Thymus (tissue), 11 donors: Measurements from ENCODE around the gene IDUA. TPM values are rescaled to one million over a fixed set of nuclear protein-coding genes. Genes with fewer than 3 reads are reported as not detected.

ENCODE experiments used
- DNase-seq, 9 donors: peaks; one replicate each; pipeline ENCODE4 v3.0.0-alpha.2; 2013; ENCODE audit warnings: low spot score in 9 of 9, low read depth in 6 of 9, missing footprints in 1 of 9
- H3K27ac ChIP-seq, 2 donors: one replicate each; pipeline ENCODE4 v1.5.1; 2013; ENCODE audit warnings: control low read depth in 1 of 2, low read depth in 1 of 2, low read length in 1 of 2, mild to moderate bottlenecking in 1 of 2, moderate library complexity in 1 of 2
- H3K27me3 ChIP-seq, 2 donors: one replicate each; pipeline ENCODE4 v1.5.1; 2013; ENCODE audit warnings: low read length in 1 of 2; ENCODE audit not compliant: control insufficient read depth in 2 of 2, insufficient read depth in 1 of 2
- H3K36me3 ChIP-seq, 2 donors: one replicate each; pipeline ENCODE4 v1.5.1; 2013; ENCODE audit warnings: low read length in 1 of 2, mild to moderate bottlenecking in 1 of 2, moderate library complexity in 1 of 2; ENCODE audit not compliant: control insufficient read depth in 2 of 2, insufficient read depth in 2 of 2
- H3K4me1 ChIP-seq, 2 donors: one replicate each; pipeline ENCODE4 v1.5.1; 2013; ENCODE audit warnings: low read length in 2 of 2; ENCODE audit not compliant: control insufficient read depth in 2 of 2, insufficient read depth in 2 of 2
- H3K4me3 ChIP-seq, 2 donors: one replicate each; pipeline ENCODE4 v1.5.1; 2013; ENCODE audit warnings: low read length in 2 of 2, control low read depth in 1 of 2, mild to moderate bottlenecking in 1 of 2
- H3K9me3 ChIP-seq, 2 donors: one replicate each; pipeline ENCODE4 v1.5.1; 2013; ENCODE audit warnings: low read length in 1 of 2, mild to moderate bottlenecking in 1 of 2; ENCODE audit not compliant: control insufficient read depth in 2 of 2, insufficient read depth in 1 of 2
- WGBS: extraction: QIAGEN DNeasy Blood & Tissue Kit; methylation state at CpG from one replicate; pipeline ENCODE4 v1.1.7; 2013; 5-methylcytosine and 5-hydroxymethylcytosine counted together
- polyA plus RNA-seq: library from polyadenylated mRNA; stranded (reverse); fragments of 200-250 nt; gene quantifications from one replicate; pipeline ENCODE4 v1.2.3, GENCODE V29; 2013
- total RNA-seq: library from RNA; stranded (reverse); fragments of 120-200 nt; gene quantifications from one replicate; pipeline ENCODE4 v1.2.4, GENCODE V29; 2013
- donor health status: healthy.

The IDUA gene
- total and polyA plus RNA-seq, 2 donors, result 12.6 to 27.4 TPM

GRCh38 chr4:991451-992296 is 4.8 kb downstream of the IDUA start:
- no peaks in the 10 kb centered on the region for H3K9me3 ChIP-seq
- DNase-seq, result no peak
- peaks cover 7 to 15% of the 10 kb centered on the region in 2 donors for H3K27me3 ChIP-seq
- no peak overlapping the region for H3K4me3 ChIP-seq
- peaks cover 9 to 10% of the 10 kb centered on the region in 2 donors for H3K4me1 ChIP-seq
- H3K27ac ChIP-seq, result no peak overlapping the region
- H3K36me3 ChIP-seq, result peaks cover 5 to 22% of the 10 kb centered on the region in 2 donors
- 97% methylated on average over 50 of the region's 50 CpGs for WGBS

- DNase-seq, result no peak
- H3K36me3 ChIP-seq, result peaks cover 5 to 22% of the 10 kb centered on the region in 2 donors
- peaks cover 15 to 21% of the 10 kb centered on the region in 2 donors for H3K27me3 ChIP-seq
- no peaks in the 10 kb centered on the region for H3K9me3 ChIP-seq
- peaks cover 6% of the 10 kb centered on the region in 2 donors for H3K4me1 ChIP-seq
- no peak overlapping the region for H3K4me3 ChIP-seq
- H3K27ac ChIP-seq, result peak overlapping the region in 1 of 2 donors; percentile 27
- 93% methylated on average over 25 of the region's 25 CpGs for WGBS
Observed at GRCh38 chr4:992297-993110, 5.7 kb downstream of the IDUA start.

GRCh38 chr4:993111-994029 is 6.5 kb downstream of the IDUA start, which contains the start of gene SLC26A1:
SLC26A1 (minus strand) TSS chr4:993404; CDS start chr4:991703, 1,701 bp downstream.
- WGBS, result 95% methylated on average over 37 of the region's 37 CpGs
- peaks cover 5 to 22% of the 10 kb centered on the region in 2 donors for H3K36me3 ChIP-seq
- H3K27me3 ChIP-seq, result peaks cover 24 to 30% of the 10 kb centered on the region in 2 donors
- peak within 1 kb of the TSS in 1 of 2 donors; percentile 27 for H3K27ac ChIP-seq
- no peak for DNase-seq
- no peak within 1 kb of the TSS for H3K4me3 ChIP-seq
- H3K4me1 ChIP-seq, result no peaks in the 10 kb centered on the region
- H3K9me3 ChIP-seq, result no peaks in the 10 kb centered on the region

GRCh38 chr4:995311-996026 is 8.6 kb downstream of the IDUA start:
- no peak for DNase-seq
- 96% methylated on average over 23 of the region's 23 CpGs for WGBS
- Histone ChIP-seq H3K36me3 (peaks cover 0 to 13% of the 10 kb centered on the region in 2 donors), H3K4me1 (no peaks in the 10 kb centered on the region), H3K9me3 (no peaks in the 10 kb centered on the region), H3K27ac (no peak overlapping the region), H3K4me3 (no peak overlapping the region), H3K27me3 (peaks cover 31 to 51% of the 10 kb centered on the region in 2 donors)

GRCh38 chr4:996030-996996 is 9.5 kb downstream of the IDUA start:
- no peak for DNase-seq
- Histone ChIP-seq H3K36me3 (peaks cover 0 to 6% of the 10 kb centered on the region in 2 donors), H3K4me3 (no peak overlapping the region), H3K27me3 (peaks cover 40 to 60% of the 10 kb centered on the region in 2 donors), H3K9me3 (no peaks in the 10 kb centered on the region), H3K4me1 (no peaks in the 10 kb centered on the region), H3K27ac (no peak overlapping the region)
- WGBS, result 81% methylated on average over 15 of the region's 15 CpGs

GRCh38 chr4:996997-997374 is 10.1 kb downstream of the IDUA start:
- WGBS, result 18% methylated on average over 25 of the region's 25 CpGs
- H3K27ac ChIP-seq, result no peak overlapping the region
- no peak overlapping the region for H3K4me3 ChIP-seq
- H3K4me1 ChIP-seq, result no peaks in the 10 kb centered on the region
- H3K27me3 ChIP-seq, result peaks cover 47 to 66% of the 10 kb centered on the region in 2 donors
- no peaks in the 10 kb centered on the region for H3K36me3 ChIP-seq
- H3K9me3 ChIP-seq, result no peaks in the 10 kb centered on the region
- DNase-seq, result no peak

- H3K4me1 ChIP-seq, result no peaks in the 10 kb centered on the region
- peak overlapping the region in 1 of 2 donors; percentile 17 for H3K4me3 ChIP-seq
- no peaks in the 10 kb centered on the region for H3K36me3 ChIP-seq
- WGBS, result 3% methylated on average over 68 of the region's 68 CpGs
- H3K9me3 ChIP-seq, result no peaks in the 10 kb centered on the region
- no peak for DNase-seq
- peaks cover 52 to 72% of the 10 kb centered on the region in 2 donors for H3K27me3 ChIP-seq
- H3K27ac ChIP-seq, result no peak overlapping the region
Observed at GRCh38 chr4:997375-998071, 10.7 kb downstream of the IDUA start.
